Gastrocnemius medialis (tissue), 4 donors: Measurements from ENCODE around the gene ANKRD7. TPM values are rescaled to one million over a fixed set of nuclear protein-coding genes. Genes with fewer than 3 reads are reported as not detected.

Source experiments
- ATAC-seq, 2 donors: fragments of 150-250 bp; one replicate each; pipeline ENCODE4 v1.9.1; 2016
- DNase-seq, 2 donors: peaks; one replicate each; pipeline ENCODE4 v3.0.0-alpha.2; 2019
- H3K27ac ChIP-seq, 4 donors: fragments of 200-600 bp; sonication (generic); 1 replicate in 1 of 4; 2 replicates in 3 of 4; pipeline ENCODE4 v1.5.1; 2016 to 2018; ENCODE audit warnings: mild to moderate bottlenecking in 2 of 4, moderate library complexity in 1 of 4
- H3K27me3 ChIP-seq, 3 donors: fragments of 200-600 bp; sonication (generic) in 2 of 3; 1 replicate in 1 of 3; 2 replicates in 2 of 3; pipeline versions ENCODE4 v1.5.1 to v1.6.0; 2016 to 2019; ENCODE audit warnings: mild to moderate bottlenecking in 1 of 3, moderate library complexity in 1 of 3
- H3K36me3 ChIP-seq, 2 donors: fragments of 200-600 bp; sonication (generic) in 1 of 2; one replicate each; pipeline ENCODE4 v1.5.1; 2017 to 2018
- H3K4me1 ChIP-seq, 2 donors: fragments of 200-600 bp; sonication (generic) in 1 of 2; one replicate each; pipeline ENCODE4 v1.5.1; 2016 to 2017; ENCODE audit warnings: mild to moderate bottlenecking in 2 of 2
- H3K4me3 ChIP-seq, 4 donors: fragments of 200-600 bp; sonication (generic) in 3 of 4; 1 replicate in 1 of 4; 2 replicates in 3 of 4; pipeline ENCODE4 v1.5.1; 2016 to 2019; ENCODE audit warnings: mild to moderate bottlenecking in 2 of 4
- H3K9me3 ChIP-seq, 3 donors: fragments of 200-600 bp; sonication (generic) in 2 of 3; 1 replicate in 1 of 3; 2 replicates in 2 of 3; pipeline ENCODE4 v1.5.1; 2016 to 2019
- POLR2A ChIP-seq, 2 donors: fragments of 450-650 bp; IDR thresholded peaks; one replicate each; pipeline ENCODE4 v1.6.1; 2017; ENCODE audit warnings: antibody characterized with exemption in 2 of 2, mild to moderate bottlenecking in 2 of 2, moderate library complexity in 2 of 2
- in situ Hi-C, 4 donors: fragments of 200-750 bp; cut with MboI; loops; one replicate each; pipeline versions ENCODE4 v1.15.0 to v1.8.0; 2017; ENCODE audit warnings: low sequenced_read_pairs in 4 of 4
- intact Hi-C: fragments of 100-400 bp; cut with DNase I; formaldehyde crosslinking; loops from one replicate; pipeline ENCODE4 v1.15.1; 2023; ENCODE audit warnings: low total_unique reads
- total RNA-seq, 4 donors: library from RNA; depleted of rRNA; stranded (reverse); fragments of >200 nt; gene quantifications; one replicate each; pipeline versions ENCODE4 v1.1.0 to v1.2.3, GENCODE V29; 2016
- TF ChIP-seq, protein P1 (sequence below), 5 experiments: fragments of 450-650 bp in 3 of 5; fragments of 200-600 bp in 2 of 5; sonication (generic) in 2 of 5; IDR thresholded peaks in 4 of 5; conservative IDR thresholded peaks in 1 of 5; 1 replicate in 4 of 5; 2 replicates in 1 of 5; pipeline ENCODE4 v1.5.1; 2016 to 2019; ENCODE audit warnings: antibody characterized with exemption in 5 of 5, mild to moderate bottlenecking in 3 of 5, moderate library complexity in 3 of 5

The ANKRD7 gene
- total RNA-seq, 4 donors from 2014 or later = 0.27 TPM; not detected in 3

GRCh38 chr7:118186501-118186900, 38.0 kb upstream of the ANKRD7 start:
- TF ChIP-seq, protein P1, sequence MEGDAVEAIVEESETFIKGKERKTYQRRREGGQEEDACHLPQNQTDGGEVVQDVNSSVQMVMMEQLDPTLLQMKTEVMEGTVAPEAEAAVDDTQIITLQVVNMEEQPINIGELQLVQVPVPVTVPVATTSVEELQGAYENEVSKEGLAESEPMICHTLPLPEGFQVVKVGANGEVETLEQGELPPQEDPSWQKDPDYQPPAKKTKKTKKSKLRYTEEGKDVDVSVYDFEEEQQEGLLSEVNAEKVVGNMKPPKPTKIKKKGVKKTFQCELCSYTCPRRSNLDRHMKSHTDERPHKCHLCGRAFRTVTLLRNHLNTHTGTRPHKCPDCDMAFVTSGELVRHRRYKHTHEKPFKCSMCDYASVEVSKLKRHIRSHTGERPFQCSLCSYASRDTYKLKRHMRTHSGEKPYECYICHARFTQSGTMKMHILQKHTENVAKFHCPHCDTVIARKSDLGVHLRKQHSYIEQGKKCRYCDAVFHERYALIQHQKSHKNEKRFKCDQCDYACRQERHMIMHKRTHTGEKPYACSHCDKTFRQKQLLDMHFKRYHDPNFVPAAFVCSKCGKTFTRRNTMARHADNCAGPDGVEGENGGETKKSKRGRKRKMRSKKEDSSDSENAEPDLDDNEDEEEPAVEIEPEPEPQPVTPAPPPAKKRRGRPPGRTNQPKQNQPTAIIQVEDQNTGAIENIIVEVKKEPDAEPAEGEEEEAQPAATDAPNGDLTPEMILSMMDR (IDR thresholded peaks at IDR 0.05 in 4 of 5, conservative IDR thresholded peaks at IDR 0.05 in 1 of 5) = no peak
- TF ChIP-seq POLR2A (IDR thresholded peaks at IDR 0.05) = no peak
- intact Hi-C loops = no loop called here
- no peak overlapping the region for H3K27ac ChIP-seq
- DNase-seq (no peak), ATAC-seq (no peak)
- no peaks in the 10 kb centered on the region for H3K9me3 ChIP-seq
- H3K4me1 ChIP-seq = peaks cover 19 to 29% of the 10 kb centered on the region in 2 donors
- H3K27me3 ChIP-seq = no peaks in the 10 kb centered on the region
- in situ Hi-C loops = no loop called here
- peaks cover 0 to 35% of the 10 kb centered on the region in 2 donors for H3K36me3 ChIP-seq
- no peak overlapping the region for H3K4me3 ChIP-seq

DNA sequence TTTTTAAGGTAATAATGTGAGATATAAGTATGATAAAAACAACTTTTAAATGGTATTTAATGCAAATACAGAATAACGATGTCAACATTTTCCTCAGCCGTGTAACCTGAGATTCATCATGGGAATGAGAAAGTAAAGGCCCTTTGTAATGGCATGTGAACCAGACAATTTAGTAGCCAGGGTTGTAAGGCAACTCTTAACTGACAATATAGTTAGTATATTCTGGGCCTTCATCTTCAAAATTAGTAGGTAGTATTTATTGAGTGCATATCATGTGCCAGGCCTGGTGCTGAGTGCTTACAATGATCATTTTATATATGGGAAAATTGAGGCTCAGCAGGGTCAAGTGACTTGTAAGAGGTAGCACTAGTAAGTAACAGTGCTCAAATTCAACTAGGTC, 29.9 kb upstream of the ANKRD7 start:
- ATAC-seq = no peak
- H3K9me3 ChIP-seq = no peaks in the 10 kb centered on the region
- H3K27ac ChIP-seq = no peak overlapping the region
- peaks cover 0 to 25% of the 10 kb centered on the region in 2 donors for H3K36me3 ChIP-seq
- H3K27me3 ChIP-seq = no peaks in the 10 kb centered on the region
- no peak overlapping the region for H3K4me3 ChIP-seq
- in situ Hi-C loops = no loop called here
- TF ChIP-seq, protein P1 (IDR thresholded peaks at IDR 0.05 in 4 of 5, conservative IDR thresholded peaks at IDR 0.05 in 1 of 5) = no peak
- no peak for TF ChIP-seq POLR2A (IDR thresholded peaks at IDR 0.05)
- DNase-seq = no peak
- intact Hi-C loops = no loop called here
- no peaks in the 10 kb centered on the region for H3K4me1 ChIP-seq

DNA sequence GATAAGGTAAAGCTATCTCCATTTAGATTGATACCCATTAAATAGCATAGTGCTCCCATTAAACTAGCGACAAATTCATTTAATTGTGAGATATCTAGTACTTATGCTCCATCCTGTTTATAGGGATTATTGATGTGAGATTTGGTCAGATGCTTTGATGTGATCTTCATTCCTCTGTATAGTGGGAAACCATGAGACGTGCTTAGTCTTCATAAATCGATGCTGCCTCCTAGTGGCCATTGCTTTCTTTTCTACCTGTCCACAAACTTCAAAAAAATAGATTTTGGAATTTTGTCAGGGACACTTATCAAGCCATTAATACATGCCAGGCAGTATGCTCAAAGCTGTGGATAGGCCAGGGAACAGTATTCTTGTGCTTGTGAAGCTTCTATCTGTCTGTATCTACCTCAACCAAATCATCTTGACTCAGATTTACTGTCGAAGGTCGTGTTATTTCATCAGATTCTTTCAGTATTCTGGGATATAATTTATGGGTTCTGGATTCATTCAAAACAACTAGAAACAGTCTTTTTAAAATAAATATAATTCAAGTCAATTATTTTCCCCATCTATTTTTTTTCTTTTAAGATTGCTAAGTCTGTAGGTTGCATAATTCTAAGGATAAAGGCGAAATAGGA, 28.5 kb upstream of the ANKRD7 start:
- Histone ChIP-seq H3K27ac (no peak overlapping the region), H3K9me3 (no peaks in the 10 kb centered on the region), H3K27me3 (no peaks in the 10 kb centered on the region), H3K36me3 (peaks cover 0 to 12% of the 10 kb centered on the region in 2 donors), H3K4me1 (no peaks in the 10 kb centered on the region), H3K4me3 (no peak overlapping the region)
- TF ChIP-seq, protein P1 (IDR thresholded peaks at IDR 0.05 in 4 of 5, conservative IDR thresholded peaks at IDR 0.05 in 1 of 5) = peak in 4 of 5 experiments; percentile 33 to 62 (median 43)
- TF ChIP-seq POLR2A (IDR thresholded peaks at IDR 0.05) = no peak
- in situ Hi-C loops = no loop called here
- ATAC-seq (peak in 1 of 2 donors; percentile 46), DNase-seq (no peak)
- intact Hi-C loops = no loop called here

DNA sequence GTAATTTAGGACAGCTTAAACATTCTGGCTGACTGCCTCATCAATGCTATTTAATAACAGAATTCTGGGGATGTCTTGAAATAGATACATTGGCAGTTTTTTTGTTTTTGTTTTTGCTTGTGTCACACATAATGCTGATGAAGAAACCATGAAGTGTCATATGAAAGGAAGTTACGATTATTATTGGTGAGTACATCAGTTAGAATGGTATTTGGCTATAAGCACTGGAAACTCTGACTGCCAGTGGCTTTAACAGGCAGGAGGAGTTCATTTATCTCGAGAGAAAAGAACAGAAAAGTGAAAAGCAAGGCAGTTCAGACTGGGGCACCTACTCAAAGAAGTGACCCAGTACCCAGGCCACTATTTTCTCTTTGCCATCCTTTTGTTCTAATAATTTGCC, 22.4 kb upstream of the ANKRD7 start:
- Histone ChIP-seq H3K9me3 (no peaks in the 10 kb centered on the region), H3K27me3 (no peaks in the 10 kb centered on the region), H3K4me1 (no peaks in the 10 kb centered on the region), H3K27ac (no peak overlapping the region), H3K4me3 (no peak overlapping the region), H3K36me3 (no peaks in the 10 kb centered on the region)
- no peak for ATAC-seq
- DNase-seq = no peak
- TF ChIP-seq, protein P1 (IDR thresholded peaks at IDR 0.05 in 4 of 5, conservative IDR thresholded peaks at IDR 0.05 in 1 of 5) = no peak
- no peak for TF ChIP-seq POLR2A (IDR thresholded peaks at IDR 0.05)
- intact Hi-C loops (no loop called here), in situ Hi-C loops (no loop called here)
